A673 (cell line): ENCODE data around the gene HNRNPA0. TPM values are rescaled to one million over a fixed set of nuclear protein-coding genes. Genes with fewer than 3 reads are reported as not detected.

Experiments
- BruUV-seq: library from RNA; stranded (reverse); fragments of 400-500 nt; replicated peaks from 2 replicates; lab custom pipeline; 2021; lab: Mats Ljungman, UMichigan
- CTCF ChIA-PET: fragments of 300-600 bp; sonication (Branson Sonifier 250); formaldehyde crosslinking; loops from one replicate; lab custom pipeline; 2022; ENCODE audit warnings: antibody characterized with exemption; lab: Charles Lee
- POLR2A ChIA-PET: fragments of 300-600 bp; sonication (Branson Sonifier 250); formaldehyde crosslinking; loops from one replicate; lab custom pipeline; 2022; ENCODE audit warnings: antibody characterized with exemption; ENCODE audit not compliant: low non-redundant PET; lab: Charles Lee
- DNase-seq: peaks from one replicate; pipeline ENCODE4 v3.0.0-alpha.2; 2015; ENCODE audit warnings: low spot score
- H3K27ac ChIP-seq: fragments of 200-600 bp; sonication (generic); 2 replicates; pipeline ENCODE4 v1.5.1; 2016; ENCODE audit warnings: mixed run types, low read depth, mild to moderate bottlenecking, mixed read lengths, antibody characterized with exemption, low read length; ENCODE audit not compliant: poor library complexity, severe bottlenecking
- H3K27me3 ChIP-seq: fragments of 200-600 bp; sonication (generic); replicated peaks from 2 replicates; pipeline ENCODE4 v1.6.1; 2017; ENCODE audit warnings: mixed run types, low read depth, mild to moderate bottlenecking, mixed read lengths, antibody characterized with exemption, low read length; ENCODE audit not compliant: insufficient read depth, poor library complexity
- H3K36me3 ChIP-seq: fragments of 200-600 bp; sonication (generic); 2 replicates; pipeline ENCODE4 v1.6.1; 2016; ENCODE audit warnings: mixed run types, mild to moderate bottlenecking, mixed read lengths, antibody characterized with exemption, low read length; ENCODE audit not compliant: insufficient read depth, poor library complexity, severe bottlenecking
- H3K4me1 ChIP-seq: fragments of 200-600 bp; sonication (generic); 2 replicates; pipeline ENCODE4 v1.6.1; 2017; ENCODE audit warnings: mixed run types, mild to moderate bottlenecking, mixed read lengths, antibody characterized with exemption, low read length; ENCODE audit not compliant: insufficient read depth, poor library complexity, severe bottlenecking
- H3K4me3 ChIP-seq: fragments of 200-600 bp; sonication (generic); 2 replicates; pipeline ENCODE4 v1.5.1; 2016; ENCODE audit warnings: low read depth, mixed run types, mild to moderate bottlenecking, mixed read lengths, low read length; ENCODE audit not compliant: poor library complexity, severe bottlenecking
- H3K9me3 ChIP-seq: fragments of 200-600 bp; sonication (generic); 2 replicates; pipeline ENCODE4 v1.6.1; 2016; ENCODE audit warnings: mixed run types, low read depth, mild to moderate bottlenecking, mixed read lengths, antibody characterized with exemption, low read length; ENCODE audit not compliant: poor library complexity, severe bottlenecking
- EZH2 ChIP-seq: fragments of 200-600 bp; sonication (generic); IDR thresholded peaks from 2 replicates; pipeline ENCODE4 v1.6.1; 2017; ENCODE audit warnings: borderline replicate concordance, low read depth, mild to moderate bottlenecking, mixed read lengths, antibody characterized with exemption, low read length; ENCODE audit not compliant: poor library complexity, severe bottlenecking
- intact Hi-C: fragments of 100-400 bp; cut with micrococcal nuclease; formaldehyde crosslinking; loops from one replicate; pipeline ENCODE4 v1.10.0; 2022; ENCODE audit not compliant: unreplicated experiment
- total RNA-seq: library from RNA; stranded (reverse); gene quantifications from 2 replicates; pipeline ENCODE4 v1.2.3, GENCODE V29; 2021
- TF ChIP-seq, protein P1 (sequence below): fragments of 300-800, 200-600 bp; sonication (generic); conservative IDR thresholded peaks from 2 replicates; pipeline ENCODE4 v1.5.1; 2017; ENCODE audit warnings: low read depth, mild to moderate bottlenecking, antibody characterized with exemption, low read length, moderate library complexity, mixed read lengths

HNRNPA0 gene
- total RNA-seq, 1 experiment from 2014 or later, result 56.2 TPM

DNA sequence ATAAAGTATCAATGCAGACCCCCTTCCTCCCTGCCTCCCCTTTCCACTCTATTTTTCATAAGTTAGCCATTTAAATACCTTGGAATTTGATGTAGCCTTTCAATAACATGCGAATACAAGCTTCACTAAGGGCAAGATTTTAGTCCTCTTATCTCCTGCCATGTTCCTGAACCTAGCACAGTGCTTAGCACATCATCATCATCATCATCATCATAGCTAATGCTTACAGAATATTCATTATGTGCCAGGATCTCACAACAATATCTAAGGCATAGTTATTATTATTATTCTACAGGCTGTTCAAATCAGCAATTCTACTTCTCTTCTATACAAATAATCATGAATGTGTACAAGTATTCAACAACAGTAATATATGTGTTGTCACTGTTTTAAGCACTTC lies 38.7 kb downstream of the HNRNPA0 start:
- TF ChIP-seq, protein P1, sequence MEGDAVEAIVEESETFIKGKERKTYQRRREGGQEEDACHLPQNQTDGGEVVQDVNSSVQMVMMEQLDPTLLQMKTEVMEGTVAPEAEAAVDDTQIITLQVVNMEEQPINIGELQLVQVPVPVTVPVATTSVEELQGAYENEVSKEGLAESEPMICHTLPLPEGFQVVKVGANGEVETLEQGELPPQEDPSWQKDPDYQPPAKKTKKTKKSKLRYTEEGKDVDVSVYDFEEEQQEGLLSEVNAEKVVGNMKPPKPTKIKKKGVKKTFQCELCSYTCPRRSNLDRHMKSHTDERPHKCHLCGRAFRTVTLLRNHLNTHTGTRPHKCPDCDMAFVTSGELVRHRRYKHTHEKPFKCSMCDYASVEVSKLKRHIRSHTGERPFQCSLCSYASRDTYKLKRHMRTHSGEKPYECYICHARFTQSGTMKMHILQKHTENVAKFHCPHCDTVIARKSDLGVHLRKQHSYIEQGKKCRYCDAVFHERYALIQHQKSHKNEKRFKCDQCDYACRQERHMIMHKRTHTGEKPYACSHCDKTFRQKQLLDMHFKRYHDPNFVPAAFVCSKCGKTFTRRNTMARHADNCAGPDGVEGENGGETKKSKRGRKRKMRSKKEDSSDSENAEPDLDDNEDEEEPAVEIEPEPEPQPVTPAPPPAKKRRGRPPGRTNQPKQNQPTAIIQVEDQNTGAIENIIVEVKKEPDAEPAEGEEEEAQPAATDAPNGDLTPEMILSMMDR, result no peak
- no peak for TF ChIP-seq EZH2
- Histone ChIP-seq H3K4me1 (no peaks in the 10 kb centered on the region), H3K36me3 (no peaks in the 10 kb centered on the region), H3K27ac (no peak overlapping the region), H3K4me3 (no peak overlapping the region), H3K9me3 (no peaks in the 10 kb centered on the region), H3K27me3 (no peaks in the 10 kb centered on the region)
- BruUV-seq, result no TSS peak
- intact Hi-C loops, result no loop called here
- no peak for DNase-seq
- POLR2A ChIA-PET, result no interaction called here
- CTCF ChIA-PET, result no interaction called here

DNA sequence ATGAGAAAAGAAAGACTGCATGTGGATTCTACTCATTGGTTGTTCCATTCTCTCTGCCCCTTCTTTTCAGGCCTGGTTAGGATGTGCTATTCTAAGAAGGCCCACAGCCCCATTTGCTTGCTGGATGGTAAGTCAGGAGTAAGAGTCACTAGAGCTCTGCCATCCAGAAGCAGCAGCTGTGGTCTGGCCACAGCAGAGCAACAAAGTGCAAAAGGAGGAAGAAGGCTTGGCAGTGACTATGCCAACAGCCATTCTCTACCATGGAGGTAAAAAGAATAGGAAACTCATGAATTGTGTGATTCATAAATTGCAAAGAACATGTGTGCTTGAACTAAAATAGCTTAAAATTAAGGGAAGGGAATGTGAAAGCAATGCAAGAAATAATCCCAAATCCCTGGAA lies 39.2 kb downstream of the HNRNPA0 start:
- Histone ChIP-seq H3K4me3 (no peak overlapping the region), H3K27me3 (no peaks in the 10 kb centered on the region), H3K9me3 (no peaks in the 10 kb centered on the region), H3K4me1 (no peaks in the 10 kb centered on the region), H3K27ac (no peak overlapping the region), H3K36me3 (no peaks in the 10 kb centered on the region)
- BruUV-seq, result no TSS peak
- CTCF ChIA-PET, result no interaction called here
- intact Hi-C loops, result no loop called here
- DNase-seq, result no peak
- TF ChIP-seq, protein P1, result no peak
- no peak for TF ChIP-seq EZH2
- POLR2A ChIA-PET, result no interaction called here

DNA sequence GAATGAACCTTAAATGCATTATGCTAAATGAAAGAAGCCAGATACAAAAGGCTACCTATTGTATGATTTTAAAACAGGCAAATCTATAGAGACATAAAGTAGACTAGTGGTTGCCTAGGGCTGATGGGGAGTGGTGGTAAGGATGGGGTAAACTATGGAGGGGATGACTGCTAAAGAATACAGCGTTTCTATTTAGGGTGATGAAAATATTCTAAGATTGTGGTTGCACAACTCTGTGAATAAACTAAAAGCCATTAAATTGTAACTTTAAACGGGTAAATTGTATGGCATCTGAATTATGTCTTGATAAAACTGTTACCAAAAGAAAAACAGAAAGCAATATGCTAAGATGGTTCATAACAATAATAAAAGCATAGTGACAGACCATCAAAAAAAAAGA lies 39.7 kb downstream of the HNRNPA0 start:
- no peak for TF ChIP-seq EZH2
- TF ChIP-seq, protein P1, result no peak
- Histone ChIP-seq H3K27me3 (no peaks in the 10 kb centered on the region), H3K4me3 (no peak overlapping the region), H3K9me3 (no peaks in the 10 kb centered on the region), H3K4me1 (no peaks in the 10 kb centered on the region), H3K27ac (no peak overlapping the region), H3K36me3 (no peaks in the 10 kb centered on the region)
- no TSS peak for BruUV-seq
- no peak for DNase-seq
- CTCF ChIA-PET, result no interaction called here
- POLR2A ChIA-PET, result no interaction called here
- intact Hi-C loops, result no loop called here
